Suprapubic skin (tissue), 4 donors: Measurements from ENCODE around the gene LYAR. TPM values are rescaled to one million over a fixed set of nuclear protein-coding genes. Genes with fewer than 3 reads are reported as not detected.
"Not testable (repeated sequence)": the region's sequence is repeated elsewhere in the genome, so short reads cannot be mapped to it uniquely, and the experiment has no call there.

ENCODE experiments used
- DNase-seq, 2 donors: peaks; one replicate each; pipeline ENCODE4 v3.0.0-alpha.2; 2019; ENCODE audit warnings: low spot score in 2 of 2
- H3K27ac ChIP-seq: fragments of 200-600 bp; sonication (generic); one replicate; pipeline ENCODE4 v1.5.1; 2019
- H3K27me3 ChIP-seq: fragments of 200-600 bp; sonication (generic); one replicate; pipeline ENCODE4 v1.5.1; 2019
- H3K36me3 ChIP-seq: fragments of 200-600 bp; sonication (generic); one replicate; pipeline ENCODE4 v1.5.1; 2019
- H3K4me1 ChIP-seq: fragments of 200-600 bp; sonication (generic); one replicate; pipeline ENCODE4 v1.5.1; 2019
- H3K4me3 ChIP-seq: fragments of 200-600 bp; sonication (generic); one replicate; pipeline ENCODE4 v1.5.1; 2019; ENCODE audit warnings: mild to moderate bottlenecking
- H3K9me3 ChIP-seq: fragments of 200-600 bp; sonication (generic); one replicate; pipeline ENCODE4 v1.5.1; 2019
- CTCF ChIP-seq, 2 donors: fragments of 200-600 bp in 1 of 2; fragments of 450-650 bp in 1 of 2; sonication (generic) in 1 of 2; IDR thresholded peaks; one replicate each; pipeline ENCODE4 v1.5.1; 2016 to 2019; ENCODE audit warnings: antibody characterized with exemption in 2 of 2, mild to moderate bottlenecking in 1 of 2, moderate library complexity in 1 of 2
- EP300 ChIP-seq: sonication (generic); formaldehyde crosslinking; IDR thresholded peaks from one replicate; pipeline ENCODE4 v1.6.1; 2017; ENCODE audit warnings: antibody characterized with exemption
- POLR2A ChIP-seq, 2 donors: fragments of 450-650 bp; IDR thresholded peaks; one replicate each; pipeline ENCODE4 v1.6.1; 2017; ENCODE audit warnings: antibody characterized with exemption in 2 of 2, mild to moderate bottlenecking in 2 of 2, moderate library complexity in 2 of 2
- POLR2AphosphoS5 ChIP-seq, 3 donors: sonication (generic); formaldehyde crosslinking; IDR thresholded peaks; one replicate each; pipeline ENCODE4 v1.6.1; 2017; ENCODE audit warnings: antibody characterized with exemption in 3 of 3
- WGBS: methylation state at CpG from one replicate; pipeline ENCODE4 v1.1.5; 2018; 5-methylcytosine and 5-hydroxymethylcytosine counted together
- total RNA-seq, 4 donors: library from RNA; depleted of rRNA; stranded (reverse); fragments of >200 nt; gene quantifications; one replicate each; pipeline ENCODE4 v1.1.0, GENCODE V29; 2016

Gene LYAR
- total RNA-seq, 4 donors from 2014 or later, result 7.9 to 12.8 (median 10.7) TPM

- H3K9me3 ChIP-seq, result no peaks in the 10 kb centered on the region
- WGBS, result 80% methylated on average over 1 of the region's 1 CpG
- no peaks in the 10 kb centered on the region for H3K4me1 ChIP-seq
- H3K27me3 ChIP-seq, result no peaks in the 10 kb centered on the region
- no peak for TF ChIP-seq POLR2AphosphoS5 (IDR thresholded peaks at IDR 0.05)
- TF ChIP-seq EP300, result no peak
- no peak for TF ChIP-seq POLR2A (IDR thresholded peaks at IDR 0.05)
- no peak overlapping the region for H3K27ac ChIP-seq
- H3K4me3 ChIP-seq, result no peak overlapping the region
- H3K36me3 ChIP-seq, result peaks cover 47% of the 10 kb centered on the region
- DNase-seq, result no peak
These were observed 21.2 kb downstream of the LYAR start for GRCh38 chr4:4268776-4269175.

GRCh38 chr4:4267981-4268380 is 22.0 kb downstream of the LYAR start:
- DNase-seq, result no peak
- Histone ChIP-seq H3K4me3 (no peak overlapping the region), H3K4me1 (no peaks in the 10 kb centered on the region), H3K27me3 (no peaks in the 10 kb centered on the region), H3K27ac (no peak overlapping the region), H3K36me3 (peaks cover 39% of the 10 kb centered on the region), H3K9me3 (no peaks in the 10 kb centered on the region)
- 80% methylated on average over 5 of the region's 5 CpGs for WGBS
- TF ChIP-seq EP300 (no peak), CTCF (IDR thresholded peaks at IDR 0.05) (no peak), POLR2A (IDR thresholded peaks at IDR 0.05) (no peak), POLR2AphosphoS5 (IDR thresholded peaks at IDR 0.05) (no peak)

- peaks cover 5% of the 10 kb centered on the region for H3K27me3 ChIP-seq
These were observed 29.7 kb downstream of the LYAR start for GRCh38 chr4:4260185-4260751.

GRCh38 chr4:4259484-4260100 is 30.4 kb downstream of the LYAR start:
- H3K27ac ChIP-seq, result no peak overlapping the region
- H3K4me1 ChIP-seq, result peaks cover 2% of the 10 kb centered on the region
- no peaks in the 10 kb centered on the region for H3K36me3 ChIP-seq
- DNase-seq, result no peak
- TF ChIP-seq CTCF (IDR thresholded peaks at IDR 0.05), result no peak
- H3K4me3 ChIP-seq, result no peak overlapping the region
- 38% methylated on average over 9 of the region's 9 CpGs for WGBS
- H3K9me3 ChIP-seq, result no peaks in the 10 kb centered on the region
- H3K27me3 ChIP-seq, result peaks cover 7% of the 10 kb centered on the region

More at GRCh38 chr4:4260185-4260751, 29.7 kb downstream of the LYAR start:
- Histone ChIP-seq H3K36me3 (no peaks in the 10 kb centered on the region), H3K9me3 (no peaks in the 10 kb centered on the region), H3K27ac (no peak overlapping the region), H3K4me1 (peaks cover 2% of the 10 kb centered on the region), H3K4me3 (no peak overlapping the region)
- DNase-seq, result no peak
- WGBS, result 74% methylated on average over 6 of the region's 6 CpGs
- TF ChIP-seq EP300, result no peak
- TF ChIP-seq POLR2AphosphoS5 (IDR thresholded peaks at IDR 0.05), result no peak
- TF ChIP-seq CTCF (IDR thresholded peaks at IDR 0.05), result no peak
- TF ChIP-seq POLR2A (IDR thresholded peaks at IDR 0.05), result no peak

- H3K4me1 ChIP-seq, DNase-seq, H3K27me3 ChIP-seq, H3K27ac ChIP-seq, H3K36me3 ChIP-seq, H3K4me3 ChIP-seq, H3K9me3 ChIP-seq: not testable (repeated sequence)
- WGBS, result 95% methylated on average over 3 of the region's 3 CpGs
These were observed 32.2 kb downstream of the LYAR start for GRCh38 chr4:4257705-4258104.

- no peak for TF ChIP-seq POLR2AphosphoS5 (IDR thresholded peaks at IDR 0.05)
- no peak for TF ChIP-seq CTCF (IDR thresholded peaks at IDR 0.05)
- TF ChIP-seq EP300, result no peak
- Histone ChIP-seq H3K4me1 (peaks cover 2% of the 10 kb centered on the region), H3K4me3 (no peak overlapping the region), H3K36me3 (no peaks in the 10 kb centered on the region), H3K9me3 (no peaks in the 10 kb centered on the region), H3K27ac (no peak overlapping the region), H3K27me3 (peaks cover 10% of the 10 kb centered on the region)
- 69% methylated on average over 9 of the region's 10 CpGs for WGBS
- no peak for DNase-seq
These were observed 33.2 kb downstream of the LYAR start for GRCh38 chr4:4256799-4257198.
